Lower lobe of right lung (tissue), 2 donors: Measurements from ENCODE around the gene TNFAIP8L3. TPM values are rescaled to one million over a fixed set of nuclear protein-coding genes. Genes with fewer than 3 reads are reported as not detected.

ENCODE experiments used
- ATAC-seq, 2 donors: fragments of 200-7000 bp; cut with Tn5 transposase; one replicate each; pipeline ENCODE4 v1.9.1; 2020 to 2022; ENCODE audit warnings: mild to moderate bottlenecking in 2 of 2, moderate library complexity in 2 of 2
- DNase-seq: peaks from one replicate; pipeline ENCODE4 v3.0.0-alpha.2; 2020
- H3K27ac ChIP-seq: fragments of 200-600 bp; one replicate; pipeline ENCODE4 v1.8.0; 2022
- H3K27me3 ChIP-seq: fragments of 200-600 bp; one replicate; pipeline ENCODE4 v1.8.0; 2022; ENCODE audit warnings: low read depth
- H3K36me3 ChIP-seq: fragments of 200-600 bp; one replicate; pipeline ENCODE4 v1.8.0; 2022; ENCODE audit warnings: mild to moderate bottlenecking
- H3K4me1 ChIP-seq: fragments of 200-600 bp; one replicate; pipeline ENCODE4 v1.8.0; 2022
- H3K4me3 ChIP-seq: fragments of 200-600 bp; one replicate; pipeline ENCODE4 v1.8.0; 2022; ENCODE audit warnings: mild to moderate bottlenecking
- H3K9me3 ChIP-seq: fragments of 200-600 bp; one replicate; pipeline ENCODE4 v1.8.0; 2022
- CTCF ChIP-seq: fragments of 200-600 bp; IDR thresholded peaks from one replicate; pipeline ENCODE4 v1.8.0; 2022; ENCODE audit warnings: antibody characterized with exemption, mild to moderate bottlenecking
- intact Hi-C: fragments of 100-400 bp; cut with DNase I; formaldehyde crosslinking; loops from one replicate; pipeline ENCODE4 v1.11.0; 2022
- total RNA-seq: library from RNA; stranded (reverse); fragmentation: NEBNext Ultra II Directional; extraction: Animal tissue kit (Norgen Biotek cat#: 25700); gene quantifications from one replicate; pipeline ENCODE4 v1.2.1, GENCODE V29; 2021
- donor health status: DM: no; HTN: yes; CAD: no; lungs with severe emphysema.

The TNFAIP8L3 gene
- total RNA-seq, 1 donor from 2014 or later, result 10.4 TPM

- Histone ChIP-seq H3K4me3 (no peak overlapping the region), H3K36me3 (no peaks in the 10 kb centered on the region), H3K4me1 (no peaks in the 10 kb centered on the region), H3K9me3 (no peaks in the 10 kb centered on the region), H3K27me3 (peaks cover 15% of the 10 kb centered on the region), H3K27ac (no peak overlapping the region)
- intact Hi-C loops, result no loop called here
- no peak for DNase-seq
- no peak for TF ChIP-seq CTCF
- no peak for ATAC-seq
Observed at GRCh38 chr15:51089041-51089440, 5.7 kb downstream of the TNFAIP8L3 start.

GRCh38 chr15:51088585-51088984 is 6.1 kb downstream of the TNFAIP8L3 start:
- Histone ChIP-seq H3K9me3 (no peaks in the 10 kb centered on the region), H3K27ac (no peak overlapping the region), H3K27me3 (peaks cover 10% of the 10 kb centered on the region), H3K36me3 (no peaks in the 10 kb centered on the region), H3K4me3 (no peak overlapping the region), H3K4me1 (no peaks in the 10 kb centered on the region)
- intact Hi-C loops, result no loop called here
- no peak for TF ChIP-seq CTCF
- DNase-seq (no peak), ATAC-seq (no peak)

GRCh38 chr15:51087513-51087912 is 7.2 kb downstream of the TNFAIP8L3 start:
- H3K9me3 ChIP-seq, result no peaks in the 10 kb centered on the region
- no peaks in the 10 kb centered on the region for H3K27me3 ChIP-seq
- H3K36me3 ChIP-seq, result no peaks in the 10 kb centered on the region
- no peak for DNase-seq
- ATAC-seq, result no peak
- H3K27ac ChIP-seq, result no peak overlapping the region
- no peak overlapping the region for H3K4me3 ChIP-seq
- TF ChIP-seq CTCF, result no peak
- intact Hi-C loops, result no loop called here
- H3K4me1 ChIP-seq, result no peaks in the 10 kb centered on the region

- H3K27ac ChIP-seq, result no peak overlapping the region
- no peaks in the 10 kb centered on the region for H3K4me1 ChIP-seq
- no peak overlapping the region for H3K4me3 ChIP-seq
- TF ChIP-seq CTCF, result no peak
- H3K27me3 ChIP-seq, result no peaks in the 10 kb centered on the region
- ATAC-seq, result no peak
- DNase-seq, result no peak
- H3K36me3 ChIP-seq, result no peaks in the 10 kb centered on the region
- intact Hi-C loops, result no loop called here
- H3K9me3 ChIP-seq, result no peaks in the 10 kb centered on the region
Observed at GRCh38 chr15:51086409-51086808, 8.3 kb downstream of the TNFAIP8L3 start.

GRCh38 chr15:51085764-51086163 is 8.9 kb downstream of the TNFAIP8L3 start:
- intact Hi-C loops, result no loop called here
- Histone ChIP-seq H3K27ac (no peak overlapping the region), H3K9me3 (no peaks in the 10 kb centered on the region), H3K4me3 (no peak overlapping the region), H3K36me3 (no peaks in the 10 kb centered on the region), H3K27me3 (no peaks in the 10 kb centered on the region), H3K4me1 (no peaks in the 10 kb centered on the region)
- DNase-seq, result no peak
- ATAC-seq, result no peak
- TF ChIP-seq CTCF, result no peak

GRCh38 chr15:51083641-51084166 is 11.0 kb downstream of the TNFAIP8L3 start:
- no peaks in the 10 kb centered on the region for H3K27me3 ChIP-seq
- H3K36me3 ChIP-seq, result no peaks in the 10 kb centered on the region
- H3K9me3 ChIP-seq, result no peaks in the 10 kb centered on the region
- H3K4me3 ChIP-seq, result no peak overlapping the region
- ATAC-seq (no peak), DNase-seq (no peak)
- intact Hi-C loops, result no loop called here
- no peaks in the 10 kb centered on the region for H3K4me1 ChIP-seq
- no peak for TF ChIP-seq CTCF
- no peak overlapping the region for H3K27ac ChIP-seq
